ENCODE data around the gene SERPINH1. TPM values are rescaled to one million over a fixed set of nuclear protein-coding genes. Genes with fewer than 3 reads are reported as not detected.

Gene SERPINH1
- total and polyA plus RNA-seq, 2 of the 13 experiments (the other 11 are each of a cell fraction or from before 2014, with no cell fraction given) = 83.6 to 83.8 TPM

GRCh38 chr11:75524665-75525432, 37.2 kb upstream of the SERPINH1 start (continued):
- TF ChIP-seq SALL2 (CRISPR knock-in tag; IDR thresholded peaks at IDR 0.05) (no peak), ZNF335 (CRISPR knock-in tag; IDR thresholded peaks at IDR 0.05) (no peak), ZNF382 (CRISPR knock-in tag; IDR thresholded peaks at IDR 0.05; ENCODE audit: borderline replicate concordance) (no peak), HOXA5 (CRISPR knock-in tag; IDR thresholded peaks at IDR 0.05) (peak; percentile 38; the same call in 1 of the 2 replicates), ZBTB10 (CRISPR knock-in tag; IDR thresholded peaks at IDR 0.05; ENCODE audit: borderline replicate concordance) (peak; percentile 61; the same call in 1 of the 2 replicates), ZNF513 (CRISPR knock-in tag; conservative IDR thresholded peaks at IDR 0.05) (no peak), RXRB (CRISPR knock-in tag; IDR thresholded peaks at IDR 0.05; ENCODE audit: borderline replicate concordance) (no peak), ARNT2 (CRISPR knock-in tag; IDR thresholded peaks at IDR 0.05; ENCODE audit: low read depth) (0 out of 2 replicates have a peak, but pooled peaks have one; percentile 54), GFI1 (CRISPR knock-in tag; IDR thresholded peaks at IDR 0.05; ENCODE audit: borderline replicate concordance) (peak; percentile 47; the same call in 1 of the 2 replicates)
- TF ChIP-seq, protein P1, sequence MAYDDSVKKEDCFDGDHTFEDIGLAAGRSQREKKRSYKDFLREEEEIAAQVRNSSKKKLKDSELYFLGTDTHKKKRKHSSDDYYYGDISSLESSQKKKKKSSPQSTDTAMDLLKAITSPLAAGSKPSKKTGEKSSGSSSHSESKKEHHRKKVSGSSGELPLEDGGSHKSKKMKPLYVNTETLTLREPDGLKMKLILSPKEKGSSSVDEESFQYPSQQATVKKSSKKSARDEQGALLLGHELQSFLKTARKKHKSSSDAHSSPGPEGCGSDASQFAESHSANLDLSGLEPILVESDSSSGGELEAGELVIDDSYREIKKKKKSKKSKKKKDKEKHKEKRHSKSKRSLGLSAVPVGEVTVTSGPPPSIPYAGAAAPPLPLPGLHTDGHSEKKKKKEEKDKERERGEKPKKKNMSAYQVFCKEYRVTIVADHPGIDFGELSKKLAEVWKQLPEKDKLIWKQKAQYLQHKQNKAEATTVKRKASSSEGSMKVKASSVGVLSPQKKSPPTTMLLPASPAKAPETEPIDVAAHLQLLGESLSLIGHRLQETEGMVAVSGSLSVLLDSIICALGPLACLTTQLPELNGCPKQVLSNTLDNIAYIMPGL (CRISPR knock-in tag; IDR thresholded peaks at IDR 0.05; ENCODE audit: borderline replicate concordance in 1 of 2, low read depth in 1 of 2) = peak in 1 of 2 experiments; percentile 30; a peak in 1 of 4 replicates
- TF ChIP-seq, protein P2, sequence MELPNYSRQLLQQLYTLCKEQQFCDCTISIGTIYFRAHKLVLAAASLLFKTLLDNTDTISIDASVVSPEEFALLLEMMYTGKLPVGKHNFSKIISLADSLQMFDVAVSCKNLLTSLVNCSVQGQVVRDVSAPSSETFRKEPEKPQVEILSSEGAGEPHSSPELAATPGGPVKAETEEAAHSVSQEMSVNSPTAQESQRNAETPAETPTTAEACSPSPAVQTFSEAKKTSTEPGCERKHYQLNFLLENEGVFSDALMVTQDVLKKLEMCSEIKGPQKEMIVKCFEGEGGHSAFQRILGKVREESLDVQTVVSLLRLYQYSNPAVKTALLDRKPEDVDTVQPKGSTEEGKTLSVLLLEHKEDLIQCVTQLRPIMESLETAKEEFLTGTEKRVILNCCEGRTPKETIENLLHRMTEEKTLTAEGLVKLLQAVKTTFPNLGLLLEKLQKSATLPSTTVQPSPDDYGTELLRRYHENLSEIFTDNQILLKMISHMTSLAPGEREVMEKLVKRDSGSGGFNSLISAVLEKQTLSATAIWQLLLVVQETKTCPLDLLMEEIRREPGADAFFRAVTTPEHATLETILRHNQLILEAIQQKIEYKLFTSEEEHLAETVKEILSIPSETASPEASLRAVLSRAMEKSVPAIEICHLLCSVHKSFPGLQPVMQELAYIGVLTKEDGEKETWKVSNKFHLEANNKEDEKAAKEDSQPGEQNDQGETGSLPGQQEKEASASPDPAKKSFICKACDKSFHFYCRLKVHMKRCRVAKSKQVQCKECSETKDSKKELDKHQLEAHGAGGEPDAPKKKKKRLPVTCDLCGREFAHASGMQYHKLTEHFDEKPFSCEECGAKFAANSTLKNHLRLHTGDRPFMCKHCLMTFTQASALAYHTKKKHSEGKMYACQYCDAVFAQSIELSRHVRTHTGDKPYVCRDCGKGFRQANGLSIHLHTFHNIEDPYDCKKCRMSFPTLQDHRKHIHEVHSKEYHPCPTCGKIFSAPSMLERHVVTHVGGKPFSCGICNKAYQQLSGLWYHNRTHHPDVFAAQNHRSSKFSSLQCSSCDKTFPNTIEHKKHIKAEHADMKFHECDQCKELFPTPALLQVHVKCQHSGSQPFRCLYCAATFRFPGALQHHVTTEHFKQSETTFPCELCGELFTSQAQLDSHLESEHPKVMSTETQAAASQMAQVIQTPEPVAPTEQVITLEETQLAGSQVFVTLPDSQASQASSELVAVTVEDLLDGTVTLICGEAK (IDR thresholded peaks at IDR 0.05) = no peak
- TF ChIP-seq, protein P2 (CRISPR knock-in tag; IDR thresholded peaks at IDR 0.05) = 0 out of 2 replicates have a peak, but pooled peaks have one; percentile 36

All from HepG2 (cell line).